Right lobe of liver (tissue), 4 donors: ENCODE results near the gene AOAH.

Experiments used
- POLR2A ChIP-seq: fragments of 450-650 bp; IDR thresholded peaks from one replicate; pipeline ENCODE4 v1.6.1; 2017; ENCODE audit warnings: antibody characterized with exemption, mild to moderate bottlenecking
- TF ChIP-seq, protein P1 (sequence below), 4 donors: fragments of 200-600 bp in 3 of 4; fragments of 450-650 bp in 1 of 4; IDR thresholded peaks; one replicate each; pipeline versions ENCODE4 v1.5.1 to v1.8.0; 2016 to 2022; ENCODE audit warnings: antibody characterized with exemption in 4 of 4, mild to moderate bottlenecking in 2 of 4
- donor health status: DM: no; HTN: no; CAD: no.
- donor health status: DM: no; HTN: no; CAD: no.
- donor health status: DM: no; HTN: yes; CAD: no.

DNA sequence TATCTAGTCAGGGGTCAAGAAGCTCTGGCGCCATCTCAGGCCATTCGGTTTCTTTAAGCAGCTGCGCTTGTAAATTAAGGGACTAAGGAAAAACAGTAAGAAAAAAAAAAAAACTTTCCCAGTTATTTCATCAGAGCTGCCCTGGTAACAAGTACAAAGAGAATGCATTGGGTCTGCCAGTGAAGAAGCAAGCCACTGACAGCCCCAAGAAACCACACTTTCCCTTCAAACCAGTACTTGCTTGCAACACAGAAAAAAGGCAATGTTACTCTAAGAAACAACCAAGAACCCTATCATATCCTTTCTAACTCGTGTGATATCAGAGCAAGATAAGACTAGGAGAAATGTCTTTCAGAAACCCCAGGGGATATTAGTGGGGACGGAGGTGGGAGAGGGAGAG, 40.6 kb upstream of the AOAH start:
- no peak for TF ChIP-seq POLR2A
- TF ChIP-seq, protein P1, sequence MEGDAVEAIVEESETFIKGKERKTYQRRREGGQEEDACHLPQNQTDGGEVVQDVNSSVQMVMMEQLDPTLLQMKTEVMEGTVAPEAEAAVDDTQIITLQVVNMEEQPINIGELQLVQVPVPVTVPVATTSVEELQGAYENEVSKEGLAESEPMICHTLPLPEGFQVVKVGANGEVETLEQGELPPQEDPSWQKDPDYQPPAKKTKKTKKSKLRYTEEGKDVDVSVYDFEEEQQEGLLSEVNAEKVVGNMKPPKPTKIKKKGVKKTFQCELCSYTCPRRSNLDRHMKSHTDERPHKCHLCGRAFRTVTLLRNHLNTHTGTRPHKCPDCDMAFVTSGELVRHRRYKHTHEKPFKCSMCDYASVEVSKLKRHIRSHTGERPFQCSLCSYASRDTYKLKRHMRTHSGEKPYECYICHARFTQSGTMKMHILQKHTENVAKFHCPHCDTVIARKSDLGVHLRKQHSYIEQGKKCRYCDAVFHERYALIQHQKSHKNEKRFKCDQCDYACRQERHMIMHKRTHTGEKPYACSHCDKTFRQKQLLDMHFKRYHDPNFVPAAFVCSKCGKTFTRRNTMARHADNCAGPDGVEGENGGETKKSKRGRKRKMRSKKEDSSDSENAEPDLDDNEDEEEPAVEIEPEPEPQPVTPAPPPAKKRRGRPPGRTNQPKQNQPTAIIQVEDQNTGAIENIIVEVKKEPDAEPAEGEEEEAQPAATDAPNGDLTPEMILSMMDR (IDR thresholded peaks at IDR 0.05): no peak
